ENCODE measurements around the gene CROCC.

- TF ChIP-seq ZNF114 (CRISPR knock-in tag; IDR thresholded peaks at IDR 0.05) (no peak), CTCF (conservative IDR thresholded peaks at IDR 0.05; ENCODE audit: low read depth in 2 of 2) (no peak), CREB1 (CRISPR knock-in tag; IDR thresholded peaks at IDR 0.05; ENCODE audit: low read depth) (no peak), POLR2AphosphoS5 (IDR thresholded peaks at IDR 0.05; ENCODE audit: low read depth) (no peak), EZH2phosphoT487 (IDR thresholded peaks at IDR 0.05; ENCODE audit: unreplicated experiment) (no peak), REST (IDR thresholded peaks at IDR 0.05; ENCODE audit: unreplicated experiment) (no peak), EZH2 (IDR thresholded peaks at IDR 0.05; ENCODE audit: low read depth, unreplicated experiment) (no peak), ETS1 (IDR thresholded peaks at IDR 0.05) (no peak), NANOG (IDR thresholded peaks at IDR 0.05; ENCODE audit: borderline replicate concordance) (no peak)
Observed at GRCh38 chr1:17016317-17016661, 94.6 kb downstream of the CROCC start.
